Endothelial cell of umbilical vein (primary cell): ENCODE data around the gene DST. TPM values are rescaled to one million over a fixed set of nuclear protein-coding genes. Genes with fewer than 3 reads are reported as not detected.

Experiments used
- BruUV-seq: library from RNA; stranded (reverse); fragments of 400-500 nt; replicated peaks from 2 replicates; lab custom pipeline; 2021; lab: Mats Ljungman, UMichigan
- CTCF ChIA-PET: fragments of 300-600, 350-600 bp; sonication (Branson Sonifier 250); formaldehyde crosslinking; loops from one replicate; lab custom pipeline; 2021; ENCODE audit warnings: antibody characterized with exemption, inconsistent platforms; lab: Charles Lee
- POLR2A ChIA-PET: fragments of 300-600, 350-600 bp; sonication (Branson Sonifier 250); formaldehyde crosslinking; loops from one replicate; lab custom pipeline; 2021; ENCODE audit warnings: antibody characterized with exemption, inconsistent platforms; lab: Charles Lee
- DNase-seq: peaks from one replicate; pipeline ENCODE4 v3.0.0-alpha.2; 2011; ENCODE audit warnings: low read depth, low spot score
- FAIRE-seq: peaks from 2 replicates; lab custom pipeline; 2011; peaks lifted over from hg19 to GRCh38; lab: Jason Lieb, UNC
- H2AFZ ChIP-seq: 2 replicates; pipeline ENCODE4 v1.6.0; 2012; ENCODE audit warnings: low read depth, low read length, control low read depth, inconsistent platforms
- H3K27ac ChIP-seq: 2 replicates; pipeline ENCODE4 v1.5.1; 2011; ENCODE audit warnings: low read depth, mild to moderate bottlenecking, control low read depth, low read length, moderate library complexity; ENCODE audit not compliant: insufficient read depth
- H3K27me3 ChIP-seq, 2 experiments: 2 replicates each; pipeline versions ENCODE4 v1.6.0 to v1.6.1; 2011; ENCODE audit warnings: low read length in 2 of 2, mixed read lengths in 1 of 2; ENCODE audit not compliant: control insufficient read depth in 2 of 2, insufficient read depth in 2 of 2
- H3K36me3 ChIP-seq, 2 experiments: 2 replicates in 1 of 2; 3 replicates in 1 of 2; pipeline ENCODE4 v1.5.1; 2011; ENCODE audit warnings: low read length in 2 of 2, mild to moderate bottlenecking in 1 of 2, moderate library complexity in 1 of 2; ENCODE audit not compliant: control insufficient read depth in 2 of 2, insufficient read depth in 2 of 2; ENCODE audit errors: extremely low read depth in 1 of 2
- H3K4me1 ChIP-seq: 3 replicates; pipeline ENCODE4 v1.5.1; 2011; ENCODE audit warnings: mild to moderate bottlenecking, low read length; ENCODE audit not compliant: control insufficient read depth, insufficient read depth; ENCODE audit errors: extremely low read depth
- H3K4me2 ChIP-seq: 2 replicates; pipeline ENCODE4 v1.6.1; 2011; ENCODE audit warnings: low read length, control low read depth, mixed read lengths; ENCODE audit not compliant: insufficient read depth
- H3K4me3 ChIP-seq, 3 experiments: fragments of 200-600 bp in 1 of 3; sonication (generic), shearing (Covaris generic) in 1 of 3; replicated peaks in 1 of 3; 2 replicates each; pipeline ENCODE4 v1.5.1; 2011 to 2016; ENCODE audit warnings: control low read depth in 3 of 3, low read length in 3 of 3, mild to moderate bottlenecking in 2 of 3, inconsistent platforms in 1 of 3, low read depth in 1 of 3, moderate library complexity in 1 of 3; ENCODE audit not compliant: insufficient read depth in 1 of 3
- H3K79me2 ChIP-seq: 2 replicates; pipeline ENCODE4 v1.6.0; 2012; ENCODE audit warnings: low read length, inconsistent platforms; ENCODE audit not compliant: control insufficient read depth, insufficient read depth
- H3K9ac ChIP-seq: replicated peaks from 2 replicates; pipeline ENCODE3; 2011; ENCODE audit warnings: low read length, control low read depth; ENCODE audit not compliant: insufficient read depth; ENCODE audit errors: extremely low read depth
- H3K9me1 ChIP-seq: replicated peaks from 3 replicates; pipeline ENCODE4 v1.6.0; 2011; ENCODE audit warnings: mild to moderate bottlenecking, low read length; ENCODE audit not compliant: control insufficient read depth, insufficient read depth; ENCODE audit errors: extremely low read depth
- H3K9me3 ChIP-seq: replicated peaks from 2 replicates; pipeline ENCODE4 v1.5.1; 2012; ENCODE audit warnings: low read length, inconsistent platforms; ENCODE audit not compliant: control insufficient read depth, insufficient read depth
- H4K20me1 ChIP-seq: replicated peaks from 2 replicates; pipeline ENCODE3; 2011; ENCODE audit warnings: mild to moderate bottlenecking, low read length; ENCODE audit not compliant: control insufficient read depth, insufficient read depth; ENCODE audit errors: extremely low read depth
- GATA2 ChIP-seq: IDR thresholded peaks from 2 replicates; pipeline ENCODE4 v1.7.0; 2011; ENCODE audit warnings: low read depth, mild to moderate bottlenecking, moderate library complexity, mixed read lengths, low read length; ENCODE audit not compliant: insufficient read length, insufficient read depth
- JUN ChIP-seq: IDR thresholded peaks from 2 replicates; pipeline ENCODE4 v1.6.1; 2011; ENCODE audit warnings: borderline replicate concordance, low read depth; ENCODE audit not compliant: insufficient read length, insufficient read depth
- POLR2AphosphoS5 ChIP-seq: IDR thresholded peaks from 2 replicates; pipeline ENCODE4 v1.6.1; 2012; ENCODE audit warnings: low read depth, mild to moderate bottlenecking, control low read depth, low read length, moderate library complexity; ENCODE audit not compliant: insufficient read depth
- dilution Hi-C: fragments of 300-500 bp; cut with MboI; formaldehyde crosslinking; loops from one replicate; pipeline ENCODE4 v1.15.0; 2019; ENCODE audit warnings: low sequenced_read_pairs; ENCODE audit not compliant: extremely low pct_ligation_motif_present
- intact Hi-C: fragments of 100-400 bp; cut with micrococcal nuclease; formaldehyde crosslinking; loops from one replicate; pipeline ENCODE4 v1.10.0; 2022
- polyA plus RNA-seq, 4 experiments: library from polyadenylated mRNA; depleted of rRNA in 3 of 4; stranded (reverse) in 3 of 4; unstranded in 1 of 4; fragments of >200 nt; gene quantifications; 2 replicates each; pipeline versions ENCODE4 v1.2.1 to v1.2.3, GENCODE V29; 2011 to 2012; ENCODE audit warnings: missing spikeins in 1 of 4
- total RNA-seq: library from RNA; stranded (reverse); gene quantifications from 2 replicates; pipeline ENCODE4 v1.2.3, GENCODE V29; 2021

The DST gene
- total and polyA plus RNA-seq, 2 donors (not counting 3 experiments of a cell fraction or from before 2014, with no cell fraction given): 62.3 to 253 TPM

GRCh38 chr6:56624046-56624727 is 18.5 kb downstream of the DST start:
- BruUV-seq: no TSS peak
- DNase-seq (no peak), FAIRE-seq (no peak)
- no peaks in the 10 kb centered on the region for H3K4me1 ChIP-seq
- dilution Hi-C loops (loop anchor here (25.0 kb wide), 1 partner anchor 688 kb away; the partner anchor contains the start of gene PRIM2), intact Hi-C loops (no loop called here)
- H3K27me3 ChIP-seq: no peaks in the 10 kb centered on the region
- no peaks in the 10 kb centered on the region for H3K9me3 ChIP-seq
- no peak overlapping the region for H3K4me2 ChIP-seq
- H4K20me1 ChIP-seq: no peaks in the 10 kb centered on the region
- H3K36me3 ChIP-seq: peaks cover 3 to 15% of the 10 kb centered on the region in 2 experiments
- H3K27ac ChIP-seq: no peak overlapping the region
- H3K79me2 ChIP-seq: no peaks in the 10 kb centered on the region
- H3K9me1 ChIP-seq: no peaks in the 10 kb centered on the region
- no peak overlapping the region for H2AFZ ChIP-seq
- H3K9ac ChIP-seq: no peak overlapping the region
- CTCF ChIA-PET: interaction anchor here (1.6 to 2.1 kb wide), 4 partner anchors 12 to 69 kb away, joined by 4 to 7 read pairs (median 5); no protein-coding TSS in a partner anchor
- no peak overlapping the region for H3K4me3 ChIP-seq
- TF ChIP-seq GATA2: no peak
- no peak for TF ChIP-seq JUN
- POLR2A ChIA-PET: no interaction called here

- no peaks in the 10 kb centered on the region for H4K20me1 ChIP-seq
- no peaks in the 10 kb centered on the region for H3K9me3 ChIP-seq
- intact Hi-C loops (no loop called here), dilution Hi-C loops (loop anchor here (25.0 kb wide), 1 partner anchor 692 kb away; the partner anchor contains the start of gene PRIM2)
- no peaks in the 10 kb centered on the region for H3K79me2 ChIP-seq
- no peak overlapping the region for H3K4me3 ChIP-seq
- peaks cover 12 to 18% of the 10 kb centered on the region in 2 experiments for H3K36me3 ChIP-seq
- H3K9me1 ChIP-seq: no peaks in the 10 kb centered on the region
- TF ChIP-seq JUN: no peak
- TF ChIP-seq POLR2AphosphoS5: no peak
- FAIRE-seq: no peak
- ChIA-PET POLR2A (no interaction called here), CTCF (interaction anchor here (1.2 kb wide), 1 partner anchor 17 kb away, joined by 4 read pairs; no protein-coding TSS in a partner anchor)
- no peaks in the 10 kb centered on the region for H3K4me1 ChIP-seq
- H2AFZ ChIP-seq: no peak overlapping the region
- H3K27me3 ChIP-seq: no peaks in the 10 kb centered on the region
- DNase-seq: no peak
- BruUV-seq: no TSS peak
- H3K4me2 ChIP-seq: no peak overlapping the region
- no peak overlapping the region for H3K27ac ChIP-seq
- H3K9ac ChIP-seq: no peak overlapping the region
Measured at GRCh38 chr6:56620229-56620868, 22.3 kb downstream of the DST start.
